ENCODE results near the gene RAMP3. TPM values are rescaled to one million over a fixed set of nuclear protein-coding genes. Genes with fewer than 3 reads are reported as not detected.
A peak's percentile ranks its signal among the peaks of the same experiment; 100 is the strongest.

RAMP3 gene
- total RNA-seq, 6 experiments from 2014 or later = 3.6 to 25.9 (median 23.4) TPM

DNA sequence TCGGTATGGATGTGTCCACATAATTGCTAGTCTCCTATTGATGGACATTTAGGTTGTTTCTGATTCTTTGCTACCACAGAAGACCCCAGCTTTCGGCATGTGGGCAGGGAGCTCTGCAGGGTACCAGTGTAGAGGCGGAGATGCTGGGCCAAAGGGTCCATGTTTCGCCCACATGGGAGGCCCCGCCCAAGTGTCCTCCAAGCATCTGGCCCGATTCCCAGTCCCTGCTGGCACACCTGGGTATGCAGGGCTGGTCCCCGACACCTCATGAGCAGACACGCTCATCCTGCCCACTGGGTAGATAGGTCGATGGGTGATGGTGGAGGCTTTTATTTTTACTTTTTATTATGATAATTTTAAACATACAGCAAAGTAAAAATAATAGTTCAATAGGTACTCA, 26.7 kb upstream of the RAMP3 start:
- ATAC-seq = no peak
- intact Hi-C loops (cut with DNase I) = loop anchor here (10.0 kb wide), 2 partner anchors 156 to 276 kb away; partner anchors contain the start of gene MYO1G (in 2 of the 2)
- no peak for TF ChIP-seq POLR2A (IDR thresholded peaks at IDR 0.05)
- no peak for TF ChIP-seq CTCF (IDR thresholded peaks at IDR 0.05)
- WGBS (ENCODE audit: insufficient coverage, low coverage, low lambda C conversion rate, missing lambda C conversion rate) = 85% methylated on average over 5 of the region's 9 CpGs
- Histone ChIP-seq H3K4me3 (no peak overlapping the region), H3K27ac (no peak overlapping the region), H3K4me1 (peaks cover 0 to 8% (median 0%) of the 10 kb centered on the region in 4 donors), H3K36me3 (no peaks in the 10 kb centered on the region), H3K9me3 (no peaks in the 10 kb centered on the region), H3K27me3 (no peaks in the 10 kb centered on the region)
- no peak for DNase-seq

GRCh38 chr7:45131891-45132290, 25.7 kb upstream of the RAMP3 start:
- no peaks in the 10 kb centered on the region for H3K36me3 ChIP-seq
- TF ChIP-seq CTCF (IDR thresholded peaks at IDR 0.05) (no peak), POLR2A (IDR thresholded peaks at IDR 0.05) (no peak)
- no peak overlapping the region for H3K4me3 ChIP-seq
- no peak for DNase-seq
- H3K4me1 ChIP-seq = peaks cover 0 to 8% (median 0%) of the 10 kb centered on the region in 4 donors
- no peak overlapping the region for H3K27ac ChIP-seq
- 93% methylated on average over 3 of the region's 4 CpGs for WGBS (ENCODE audit: insufficient coverage, low coverage, low lambda C conversion rate, missing lambda C conversion rate)
- intact Hi-C loops (cut with DNase I) = loop anchor here (10.0 kb wide), 2 partner anchors 157 to 277 kb away; partner anchors contain the start of gene MYO1G (in 2 of the 2)
- no peak for ATAC-seq
- no peaks in the 10 kb centered on the region for H3K27me3 ChIP-seq
- H3K9me3 ChIP-seq = no peaks in the 10 kb centered on the region

DNA sequence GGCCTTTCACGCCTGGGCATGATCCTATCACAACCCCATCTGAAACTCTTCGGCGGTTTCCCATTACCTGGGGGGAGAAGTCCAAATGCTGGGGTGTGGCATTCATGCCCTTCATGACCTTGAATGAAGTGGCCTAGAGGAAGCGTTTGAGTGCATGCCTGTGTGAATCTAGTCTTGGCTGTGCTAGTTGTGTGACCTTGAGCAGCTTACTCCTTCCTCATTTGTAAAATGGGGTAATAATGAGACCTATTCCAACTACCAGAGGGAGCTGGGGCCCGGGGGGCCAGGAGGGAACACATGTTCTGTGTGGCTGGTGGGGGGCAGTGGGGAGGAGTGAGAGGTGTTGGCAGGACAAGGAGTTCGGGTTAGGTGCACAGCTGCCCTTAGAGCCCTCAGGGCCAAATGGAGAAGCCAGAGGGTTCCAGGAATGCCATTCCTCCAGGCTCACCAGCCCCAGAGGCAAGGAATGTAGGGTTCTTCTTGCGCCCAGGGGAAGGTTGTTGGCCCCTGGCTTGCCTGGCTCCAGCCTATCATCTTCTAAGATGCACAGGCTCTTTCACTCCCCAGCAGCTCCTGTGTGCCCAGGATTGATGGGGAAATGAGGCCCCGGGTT, 24.8 kb upstream of the RAMP3 start:
- intact Hi-C loops (cut with DNase I) = loop anchor here (10.0 kb wide), 2 partner anchors 158 to 278 kb away; partner anchors contain the start of gene MYO1G (in 2 of the 2)
- H3K27ac ChIP-seq = no peak overlapping the region
- no peak overlapping the region for H3K4me3 ChIP-seq
- TF ChIP-seq POLR2A (IDR thresholded peaks at IDR 0.05) = no peak
- no peak for TF ChIP-seq CTCF (IDR thresholded peaks at IDR 0.05)
- WGBS (ENCODE audit: insufficient coverage, low coverage, low lambda C conversion rate, missing lambda C conversion rate) = 73% methylated on average over 7 of the region's 8 CpGs
- no peak for DNase-seq
- no peaks in the 10 kb centered on the region for H3K9me3 ChIP-seq
- H3K27me3 ChIP-seq = no peaks in the 10 kb centered on the region
- no peaks in the 10 kb centered on the region for H3K36me3 ChIP-seq
- ATAC-seq = no peak
- peaks cover 0 to 8% (median 0%) of the 10 kb centered on the region in 4 donors for H3K4me1 ChIP-seq

GRCh38 chr7:45133352-45133751, 24.2 kb upstream of the RAMP3 start:
- Histone ChIP-seq H3K27ac (no peak overlapping the region), H3K4me3 (no peak overlapping the region), H3K36me3 (no peaks in the 10 kb centered on the region), H3K27me3 (no peaks in the 10 kb centered on the region), H3K4me1 (peaks cover 0 to 8% (median 0%) of the 10 kb centered on the region in 4 donors), H3K9me3 (no peaks in the 10 kb centered on the region)
- DNase-seq (peak; percentile 46 to 82 (median 65)), ATAC-seq (peak; percentile 67 to 92 (median 84))
- TF ChIP-seq CTCF (IDR thresholded peaks at IDR 0.05) = no peak
- no peak for TF ChIP-seq POLR2A (IDR thresholded peaks at IDR 0.05)
- WGBS (ENCODE audit: insufficient coverage, low coverage, low lambda C conversion rate, missing lambda C conversion rate) = 20% methylated on average over 2 of the region's 4 CpGs
- intact Hi-C loops (cut with DNase I) = loop anchor here (10.0 kb wide), 2 partner anchors 159 to 279 kb away; partner anchors contain the start of gene MYO1G (in 2 of the 2)
